Measurements from ENCODE around the gene BABAM2. TPM values are rescaled to one million over a fixed set of nuclear protein-coding genes. Genes with fewer than 3 reads are reported as not detected.

The BABAM2 gene
- polyA plus RNA-seq, 3 donors = 33.2 to 52.8 (median 49.3) TPM

DNA sequence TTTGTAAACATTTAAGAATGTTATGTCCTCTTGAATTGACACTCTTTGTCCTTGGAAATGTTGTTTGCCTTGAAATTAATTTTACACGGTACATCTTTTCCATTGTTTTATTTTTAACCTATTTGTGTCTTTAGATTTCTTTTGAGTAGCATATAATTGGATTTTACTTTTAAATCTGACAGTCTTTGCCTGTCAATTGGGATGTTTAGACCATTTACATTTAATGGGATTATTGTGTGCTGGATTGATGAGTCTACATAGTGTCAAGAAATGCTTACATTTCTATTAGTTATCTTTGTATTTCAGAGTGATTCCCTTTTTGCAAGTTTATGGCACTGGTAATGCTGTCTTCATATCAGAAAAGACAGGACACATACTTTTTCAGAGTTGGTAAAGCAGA lies 61.5 kb downstream of the BABAM2 start:
- Histone ChIP-seq H3K9ac (ENCODE audit: insufficient read depth, low read length, poor library complexity, severe bottlenecking) (no peak overlapping the region), H3K4me3 (replicated peaks in 1 of 3; ENCODE audit: low read depth in 2 of 3, low read length in 3 of 3) (no peak overlapping the region), H3K36me3 (replicated peaks in 1 of 2; ENCODE audit: control insufficient read depth in 1 of 2, insufficient read depth in 2 of 2, low read length in 2 of 2) (no peaks in the 10 kb centered on the region), H3K4me1 (ENCODE audit: control insufficient read depth in 1 of 2, insufficient read depth in 2 of 2, low read length in 2 of 2) (peaks cover 48 to 77% of the 10 kb centered on the region in 2 donors), H3K9me3 (replicated peaks in 1 of 2; ENCODE audit: control insufficient read depth in 1 of 2, insufficient read depth in 1 of 2, low read length in 2 of 2) (no peaks in the 10 kb centered on the region), H3K4me2 (replicated peaks; ENCODE audit: extremely low read depth, low read length, poor library complexity, severe bottlenecking) (no peak overlapping the region), H4K20me1 (ENCODE audit: insufficient read depth, low read length) (no peaks in the 10 kb centered on the region), H3K79me2 (ENCODE audit: insufficient read depth, low read length) (peaks cover 82% of the 10 kb centered on the region), H3K27me3 (ENCODE audit: control insufficient read depth in 2 of 2, insufficient read depth in 2 of 2, low read length in 2 of 2) (no peaks in the 10 kb centered on the region), H3K27ac (ENCODE audit: low read depth in 1 of 2, low read length in 2 of 2) (peak overlapping the region in 1 of 2 donors; percentile 87), H2AFZ (ENCODE audit: insufficient read depth, low read depth, low read length, poor library complexity, severe bottlenecking) (no peak overlapping the region)
- Mint-ChIP-seq H3K27me3 (ENCODE audit: low read depth in 3 of 3) (peaks cover 0 to 2% (median 0%) of the 10 kb centered on the region in 3 donors), H3K4me1 (peaks cover 70% of the 10 kb centered on the region), H3K27ac (peak overlapping the region in 4 of 7 donors; percentile 33 to 94 (median 74)), H3K9me3 (peaks cover 0 to 16% (median 7%) of the 10 kb centered on the region in 7 donors), H3K4me3 (no peak overlapping the region), H3K36me3 (peaks cover 17% of the 10 kb centered on the region in 2 donors)
- WGBS (ENCODE audit: insufficient coverage) = no CpG with 5 or more reads among the region's 1 CpG
- intact Hi-C loops (cut with micrococcal nuclease) = loop anchor here in 1 of 2 donors (5.0 to 10.0 kb wide), 2 partner anchors 60 to 443 kb away; partner anchors contain the start of genes BABAM2, FOSL2 and RBKS
- TF ChIP-seq, protein P1, sequence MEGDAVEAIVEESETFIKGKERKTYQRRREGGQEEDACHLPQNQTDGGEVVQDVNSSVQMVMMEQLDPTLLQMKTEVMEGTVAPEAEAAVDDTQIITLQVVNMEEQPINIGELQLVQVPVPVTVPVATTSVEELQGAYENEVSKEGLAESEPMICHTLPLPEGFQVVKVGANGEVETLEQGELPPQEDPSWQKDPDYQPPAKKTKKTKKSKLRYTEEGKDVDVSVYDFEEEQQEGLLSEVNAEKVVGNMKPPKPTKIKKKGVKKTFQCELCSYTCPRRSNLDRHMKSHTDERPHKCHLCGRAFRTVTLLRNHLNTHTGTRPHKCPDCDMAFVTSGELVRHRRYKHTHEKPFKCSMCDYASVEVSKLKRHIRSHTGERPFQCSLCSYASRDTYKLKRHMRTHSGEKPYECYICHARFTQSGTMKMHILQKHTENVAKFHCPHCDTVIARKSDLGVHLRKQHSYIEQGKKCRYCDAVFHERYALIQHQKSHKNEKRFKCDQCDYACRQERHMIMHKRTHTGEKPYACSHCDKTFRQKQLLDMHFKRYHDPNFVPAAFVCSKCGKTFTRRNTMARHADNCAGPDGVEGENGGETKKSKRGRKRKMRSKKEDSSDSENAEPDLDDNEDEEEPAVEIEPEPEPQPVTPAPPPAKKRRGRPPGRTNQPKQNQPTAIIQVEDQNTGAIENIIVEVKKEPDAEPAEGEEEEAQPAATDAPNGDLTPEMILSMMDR (IDR thresholded peaks at IDR 0.05) = no peak
- no peak for DNase-seq

DNA sequence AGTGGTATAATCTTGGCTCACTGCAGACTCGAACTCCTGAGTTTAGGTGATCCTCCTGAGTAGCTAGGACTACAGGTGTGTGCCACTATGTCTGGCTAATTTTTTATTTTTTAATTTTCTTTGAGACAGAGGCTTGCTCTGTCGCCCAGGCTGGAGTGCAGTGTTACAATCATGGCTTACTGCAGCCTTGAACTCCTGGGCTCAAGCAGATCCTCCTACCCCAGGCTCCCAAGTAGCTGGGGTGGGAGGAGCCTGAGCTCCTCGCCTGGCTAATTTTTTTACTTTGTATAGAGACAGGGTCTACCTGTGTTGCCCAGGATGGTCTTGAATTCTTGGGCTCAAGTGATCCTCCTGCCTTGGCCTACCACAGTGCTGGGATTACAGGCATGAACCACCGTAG lies 62.5 kb downstream of the BABAM2 start:
- intact Hi-C loops (cut with micrococcal nuclease) = loop anchor here in 1 of 2 donors (5.0 to 10.0 kb wide), 2 partner anchors 61 to 442 kb away; partner anchors contain the start of genes BABAM2, FOSL2 and RBKS
- Histone ChIP-seq H3K36me3 (replicated peaks in 1 of 2; ENCODE audit: control insufficient read depth in 1 of 2, insufficient read depth in 2 of 2, low read length in 2 of 2) (no peaks in the 10 kb centered on the region), H3K79me2 (ENCODE audit: insufficient read depth, low read length) (peaks cover 79% of the 10 kb centered on the region), H3K9ac (ENCODE audit: insufficient read depth, low read length, poor library complexity, severe bottlenecking) (no peak overlapping the region), H3K9me3 (replicated peaks in 1 of 2; ENCODE audit: control insufficient read depth in 1 of 2, insufficient read depth in 1 of 2, low read length in 2 of 2) (no peaks in the 10 kb centered on the region), H2AFZ (ENCODE audit: insufficient read depth, low read depth, low read length, poor library complexity, severe bottlenecking) (peak overlapping the region; percentile 21), H3K4me3 (replicated peaks in 1 of 3; ENCODE audit: low read depth in 2 of 3, low read length in 3 of 3) (no peak overlapping the region), H4K20me1 (ENCODE audit: insufficient read depth, low read length) (no peaks in the 10 kb centered on the region), H3K4me2 (replicated peaks; ENCODE audit: extremely low read depth, low read length, poor library complexity, severe bottlenecking) (no peak overlapping the region), H3K27ac (ENCODE audit: low read depth in 1 of 2, low read length in 2 of 2) (peak overlapping the region; percentile 42 to 87), H3K4me1 (ENCODE audit: control insufficient read depth in 1 of 2, insufficient read depth in 2 of 2, low read length in 2 of 2) (peaks cover 58 to 79% of the 10 kb centered on the region in 2 donors), H3K27me3 (ENCODE audit: control insufficient read depth in 2 of 2, insufficient read depth in 2 of 2, low read length in 2 of 2) (no peaks in the 10 kb centered on the region)
- Mint-ChIP-seq H3K4me1 (peaks cover 75% of the 10 kb centered on the region), H3K9me3 (peaks cover 0 to 16% (median 7%) of the 10 kb centered on the region in 7 donors), H3K27me3 (ENCODE audit: low read depth in 3 of 3) (peaks cover 0 to 2% (median 0%) of the 10 kb centered on the region in 3 donors), H3K4me3 (no peak overlapping the region), H3K27ac (peak overlapping the region; percentile 68 to 98 (median 94)), H3K36me3 (peaks cover 17 to 20% of the 10 kb centered on the region in 2 donors)
- DNase-seq = no peak
- TF ChIP-seq, protein P1 (IDR thresholded peaks at IDR 0.05) = no peak
- 90% methylated on average over 2 of the region's 4 CpGs for WGBS (ENCODE audit: insufficient coverage)
